Stimulated activated CD4-positive, alpha-beta T cell treated with anti-CD3 and anti-CD28 coated beads, TNF-alpha, amount 100 ng/mL, for 48 hours (primary cell): ENCODE results near the gene PRTFDC1.
A peak's percentile ranks its signal among the peaks of the same experiment; 100 is the strongest.
"Not testable (repeated sequence)": the region's sequence is repeated elsewhere in the genome, so short reads cannot be mapped to it uniquely, and the experiment has no call there.

Experiments used
- DNase-seq, 3 donors: peaks; one replicate each; pipeline ENCODE4 v3.0.0-alpha.2; 2020; ENCODE audit warnings: low read depth in 3 of 3

The PRTFDC1 gene

GRCh38 chr10:24844742-24845141 is 107.7 kb downstream of the PRTFDC1 start:
- DNase-seq = no peak

- DNase-seq = no peak
These were observed 109.2 kb downstream of the PRTFDC1 start for GRCh38 chr10:24843256-24843655.

- DNase-seq = no peak
These were observed 109.5 kb downstream of the PRTFDC1 start for GRCh38 chr10:24842856-24843255.

GRCh38 chr10:24841530-24841929 is 110.9 kb downstream of the PRTFDC1 start:
- DNase-seq = no peak

DNA sequence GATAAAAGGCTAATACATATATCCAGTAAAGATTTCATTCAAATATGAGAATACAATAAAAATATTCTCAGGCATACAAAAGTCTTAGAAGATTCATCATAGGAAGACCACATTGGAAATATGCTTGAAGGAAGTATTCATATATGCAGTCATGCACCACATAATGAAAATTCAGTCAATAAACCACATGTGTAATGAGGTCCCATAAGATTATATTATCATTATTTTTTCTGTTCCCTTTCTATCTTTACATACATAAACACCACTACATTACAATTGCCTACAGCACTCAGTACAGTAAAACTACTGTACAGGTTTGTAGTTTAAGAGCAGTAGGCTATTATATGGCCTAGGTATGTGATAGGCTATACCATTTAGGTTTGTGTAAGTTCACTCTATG is 111.6 kb downstream of the PRTFDC1 start:
- DNase-seq = no peak

GRCh38 chr10:24837781-24838180 is 114.6 kb downstream of the PRTFDC1 start:
- not testable (repeated sequence) for DNase-seq

DNA sequence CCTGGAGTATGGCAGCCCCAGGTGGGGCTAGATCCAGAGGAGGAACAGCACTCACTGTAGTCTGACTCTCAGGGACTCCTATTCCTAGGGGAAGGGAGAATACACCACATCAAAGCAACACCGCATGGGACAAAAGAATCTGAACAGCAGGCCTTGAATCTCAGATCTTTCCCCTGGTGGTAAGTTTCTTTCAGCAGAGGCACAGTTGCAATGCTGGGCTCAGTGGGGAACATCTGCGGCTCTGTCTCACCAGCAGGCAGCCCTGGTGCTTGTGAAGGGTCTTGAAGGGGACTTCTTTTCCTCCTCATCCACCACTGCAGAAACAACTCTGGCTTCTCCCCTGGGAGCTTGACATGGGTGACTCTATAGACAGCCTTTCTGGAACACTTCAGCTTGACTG is 117.5 kb downstream of the PRTFDC1 start:
- no peak for DNase-seq

DNA sequence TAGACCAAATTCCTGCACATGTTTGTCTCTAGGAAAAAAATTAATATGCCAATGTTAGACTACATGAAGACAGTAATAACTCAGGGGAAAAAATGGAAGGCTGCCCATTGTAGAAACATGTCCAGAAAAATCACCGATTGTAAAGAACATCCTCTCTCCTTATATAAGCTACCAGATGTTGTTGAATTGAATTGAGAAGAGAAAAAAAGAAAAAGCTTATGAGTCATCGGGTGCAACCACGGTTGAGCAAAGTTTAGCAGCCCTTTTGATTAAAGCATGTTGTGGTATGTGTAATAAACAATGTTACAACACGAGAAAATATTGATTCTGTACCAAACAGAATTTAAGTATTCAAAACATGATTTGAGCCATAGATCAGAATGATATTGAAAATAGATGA is 126.4 kb downstream of the PRTFDC1 start:
- DNase-seq = no peak

DNA sequence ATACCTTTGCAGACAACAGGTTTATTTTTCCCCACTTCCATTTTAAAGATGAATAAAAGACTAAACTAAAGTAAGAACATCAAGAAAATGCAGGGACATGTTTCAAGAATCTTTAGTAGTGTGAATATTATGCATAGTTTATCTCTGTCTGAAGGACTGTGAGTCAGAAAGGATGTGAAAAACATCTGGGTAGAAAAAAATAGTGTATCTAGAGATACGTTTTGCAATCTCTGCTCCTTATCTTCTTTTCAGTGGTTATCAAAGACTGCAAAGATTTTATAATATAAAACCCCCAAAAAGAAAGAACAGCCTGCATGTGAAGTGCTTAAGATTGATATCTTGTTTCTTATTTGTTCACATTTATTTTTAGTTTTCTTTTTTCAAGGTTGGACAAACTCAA is 126.9 kb downstream of the PRTFDC1 start:
- DNase-seq = no peak

DNA sequence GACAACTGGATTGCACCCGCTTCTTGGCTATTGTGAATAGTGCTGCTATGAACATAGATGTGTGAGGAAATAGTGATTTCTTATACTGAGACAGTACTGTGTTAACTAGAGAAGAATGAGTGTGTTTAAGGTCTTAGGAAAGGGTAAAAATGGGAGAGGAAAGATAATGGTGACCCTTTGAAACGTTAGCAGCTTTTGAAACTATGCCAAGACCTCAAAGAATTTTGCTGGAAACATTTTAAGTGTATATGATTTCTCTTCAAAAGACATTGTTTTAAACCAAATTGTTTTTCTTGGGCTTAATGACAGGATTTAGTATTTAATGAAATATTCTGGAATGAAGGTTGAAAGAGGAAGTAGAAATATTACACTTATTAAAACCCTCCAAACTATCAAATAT is 127.9 kb downstream of the PRTFDC1 start:
- DNase-seq = no peak

DNA sequence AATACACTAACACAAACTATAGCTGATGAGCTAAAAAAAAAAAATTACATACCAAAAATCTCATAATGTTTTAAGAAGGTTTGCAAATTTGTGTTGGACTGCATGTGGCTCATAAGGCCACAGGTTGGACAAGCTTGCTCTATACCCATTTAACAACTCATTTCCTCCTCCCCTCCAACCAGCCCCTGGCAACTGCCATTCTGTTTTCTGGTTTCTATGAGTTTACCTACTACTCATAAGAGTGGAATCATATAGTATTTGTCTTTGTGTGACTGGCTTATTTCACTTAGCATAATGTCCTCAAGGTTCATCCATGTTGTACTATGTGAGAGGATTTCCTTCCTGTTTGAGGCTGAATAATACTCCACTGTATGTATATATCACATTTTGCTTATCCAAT is 128.3 kb downstream of the PRTFDC1 start:
- peak in 1 of 3 donors; percentile 11 for DNase-seq

DNA sequence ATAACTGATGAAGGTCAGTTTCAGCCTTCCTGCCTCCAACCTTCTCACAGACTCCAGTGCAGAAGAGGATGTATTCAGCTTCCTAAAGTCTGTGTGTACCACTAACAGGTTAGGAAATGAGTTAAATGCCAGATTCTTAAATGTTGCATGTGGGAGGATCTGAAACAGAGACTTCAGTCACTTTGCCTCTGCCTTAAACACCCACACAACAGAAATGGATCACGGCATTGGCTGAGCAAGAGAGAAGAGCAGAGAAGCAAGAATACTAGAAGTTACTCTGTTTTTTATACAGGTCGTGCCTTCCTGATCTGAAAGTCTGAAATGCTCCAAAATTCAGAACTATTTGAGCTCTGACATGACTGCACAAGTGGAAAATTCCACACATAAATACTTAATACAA is 129.8 kb downstream of the PRTFDC1 start:
- DNase-seq = peak in 1 of 3 donors; percentile 24

GRCh38 chr10:24821986-24822385 is 130.4 kb downstream of the PRTFDC1 start:
- DNase-seq = no peak

DNA sequence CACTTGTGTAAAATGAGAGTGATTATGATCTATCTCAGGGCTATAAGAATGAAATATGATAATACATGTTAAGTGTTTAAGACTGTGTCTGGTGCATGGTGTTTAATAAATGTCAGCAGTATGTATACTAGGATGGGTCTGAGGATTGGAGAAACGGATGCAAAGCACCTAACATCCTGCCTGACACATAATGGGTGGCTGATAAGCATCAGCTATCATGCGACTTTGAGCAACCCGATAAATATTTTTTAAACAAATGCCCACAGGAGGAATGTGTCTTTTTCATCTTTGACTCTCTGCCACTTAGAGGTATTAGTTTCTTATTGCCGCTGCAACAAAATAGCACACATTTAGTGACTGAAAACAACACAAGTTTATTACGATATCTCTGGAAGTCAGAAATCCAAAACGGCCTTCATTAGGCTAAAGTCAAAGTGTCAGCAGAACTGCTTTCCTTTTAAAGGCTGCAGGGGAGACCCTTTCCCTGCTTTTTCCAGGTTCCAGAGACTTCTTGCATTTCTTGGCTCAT is 135.5 kb downstream of the PRTFDC1 start:
- DNase-seq = no peak

DNA sequence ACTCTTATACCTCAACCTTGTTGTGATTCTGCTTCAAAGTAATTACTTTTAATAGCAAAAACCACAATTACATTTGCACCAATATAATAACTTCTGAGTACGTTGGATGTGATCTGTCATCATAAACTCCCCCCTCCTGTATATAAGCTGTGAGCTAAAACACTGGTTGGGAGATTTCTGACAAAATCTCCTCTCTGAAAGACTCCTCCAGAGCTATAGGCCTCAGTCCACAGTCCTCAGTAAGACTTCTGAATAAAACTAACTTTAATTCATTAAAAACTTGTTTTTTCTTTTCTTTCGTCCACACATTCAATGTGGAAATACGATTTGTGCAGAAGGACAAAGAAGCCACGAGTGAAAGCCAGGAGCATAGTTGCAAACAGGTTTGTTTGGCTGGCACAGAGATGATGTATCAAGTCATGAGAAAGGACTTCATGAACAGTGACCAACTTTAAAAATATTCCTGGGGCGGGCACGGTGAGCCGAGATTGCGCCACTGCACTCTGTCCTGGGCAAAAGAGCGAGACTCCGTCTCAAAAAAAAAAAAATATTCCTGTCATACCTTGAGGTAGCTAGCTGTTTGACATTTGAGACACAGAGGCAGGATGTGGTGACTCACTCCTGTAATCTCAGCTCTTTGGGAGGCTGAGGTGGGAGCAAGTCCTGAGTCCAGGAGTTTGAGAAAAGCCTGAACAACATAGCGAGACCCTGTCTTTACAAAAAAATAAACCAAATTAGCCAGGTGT is 137.7 kb downstream of the PRTFDC1 start:
- no peak for DNase-seq

GRCh38 chr10:24813856-24814255 is 138.6 kb downstream of the PRTFDC1 start:
- no peak for DNase-seq

DNA sequence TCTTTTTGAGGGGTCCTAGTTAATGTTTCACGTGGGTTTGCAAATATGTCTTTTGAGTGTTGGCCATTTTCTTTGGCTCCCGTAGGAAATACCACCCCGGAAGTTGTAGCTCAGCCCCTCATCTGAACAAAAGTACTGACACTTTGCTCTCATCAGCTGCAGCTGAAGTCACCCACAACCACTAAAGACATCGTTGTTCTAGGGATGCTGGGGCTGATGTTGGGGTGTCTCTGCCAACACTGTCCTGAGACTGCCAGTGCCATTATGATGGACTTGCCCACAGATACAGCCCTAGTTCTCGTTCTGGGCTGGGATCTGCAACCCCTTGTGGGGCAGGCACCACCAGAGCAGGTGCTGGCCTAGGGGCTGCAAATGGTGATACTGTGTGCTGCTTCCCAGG is 146.1 kb downstream of the PRTFDC1 start:
- no peak for DNase-seq

DNA sequence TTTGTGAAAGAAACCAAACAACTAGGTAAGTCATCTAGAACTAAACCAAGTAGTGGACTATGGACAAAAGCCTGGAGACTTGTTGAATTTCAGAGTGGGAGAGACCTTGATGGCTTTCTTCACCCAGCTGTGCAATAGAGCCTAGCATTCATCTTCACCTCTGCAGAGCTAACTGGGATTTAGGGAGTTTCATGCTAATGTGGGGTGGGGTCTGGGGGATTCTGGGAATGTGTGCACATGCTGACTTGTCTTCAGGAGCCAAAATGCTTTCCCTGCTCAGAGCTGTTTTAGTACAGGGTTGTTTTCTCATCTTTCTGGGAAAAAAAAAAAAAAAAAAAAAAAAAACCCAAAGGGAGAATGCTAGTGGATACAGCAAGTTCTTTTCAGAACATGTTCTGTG is 147.4 kb downstream of the PRTFDC1 start:
- no peak for DNase-seq

GRCh38 chr10:24804392-24804791 is 148.0 kb downstream of the PRTFDC1 start:
- no peak for DNase-seq

- DNase-seq = no peak
These were observed 150.0 kb downstream of the PRTFDC1 start for GRCh38 chr10:24802378-24802777.

DNA sequence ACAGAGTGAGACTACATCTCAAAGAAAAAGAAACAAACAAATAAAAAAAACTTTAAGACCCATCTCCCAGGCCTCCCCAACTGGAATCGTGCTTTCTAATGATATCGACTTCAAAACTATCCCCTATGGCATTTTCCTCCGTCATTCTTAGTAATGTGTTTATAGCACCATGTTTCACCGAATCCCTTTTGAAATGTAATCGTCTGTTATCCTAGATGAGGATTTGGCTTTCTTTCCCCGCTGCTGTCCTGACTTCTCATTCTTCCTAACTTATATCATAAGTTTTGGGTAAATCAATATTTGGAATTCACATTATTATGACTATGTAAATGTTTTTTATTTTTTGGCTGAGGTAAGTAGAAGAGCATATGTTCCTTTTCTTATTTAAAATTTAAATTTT is 151.5 kb downstream of the PRTFDC1 start:
- DNase-seq = no peak
